ENCODE results near the gene MYO7A. TPM values are rescaled to one million over a fixed set of nuclear protein-coding genes. Genes with fewer than 3 reads are reported as not detected.

The MYO7A gene
- total and polyA plus RNA-seq, 2 donors (not counting 3 experiments of a cell fraction or from before 2014, with no cell fraction given) = 1.3 to 3.6 TPM

DNA sequence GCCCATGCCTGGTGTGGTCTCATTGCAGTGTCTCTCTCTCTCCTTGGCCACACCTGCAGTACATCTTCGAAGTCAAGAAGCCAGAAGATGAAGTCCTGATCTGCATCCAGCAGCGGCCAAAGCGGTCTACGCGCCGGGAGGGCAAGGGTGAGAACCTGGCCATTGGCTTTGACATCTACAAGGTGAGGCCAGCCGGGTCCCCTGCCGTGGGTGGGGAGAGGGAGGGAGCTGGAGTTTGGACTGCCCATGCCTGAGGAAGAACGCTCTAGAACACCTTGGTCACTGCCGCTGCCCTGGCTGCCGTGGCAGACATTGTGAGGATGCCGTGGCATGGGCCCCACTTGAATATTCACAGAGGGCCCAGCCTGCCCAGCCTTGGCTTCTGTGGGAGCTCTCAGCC is 9.1 kb upstream of the MYO7A start:
- TF ChIP-seq JUN (IDR thresholded peaks at IDR 0.05; ENCODE audit: borderline replicate concordance, insufficient read depth, insufficient read length, low read depth) = no peak
- TF ChIP-seq EZH2 (IDR thresholded peaks at IDR 0.05; ENCODE audit: borderline replicate concordance, low read depth, low read length, severe bottlenecking) = no peak
- no peak for TF ChIP-seq GATA2 (IDR thresholded peaks at IDR 0.05; ENCODE audit: insufficient read depth, insufficient read length, low read depth, low read length)
- no peak for TF ChIP-seq POLR2A (IDR thresholded peaks at IDR 0.05; ENCODE audit: low read depth, low read length)
- TF ChIP-seq, protein P1, sequence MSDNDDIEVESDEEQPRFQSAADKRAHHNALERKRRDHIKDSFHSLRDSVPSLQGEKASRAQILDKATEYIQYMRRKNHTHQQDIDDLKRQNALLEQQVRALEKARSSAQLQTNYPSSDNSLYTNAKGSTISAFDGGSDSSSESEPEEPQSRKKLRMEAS (IDR thresholded peaks at IDR 0.05; ENCODE audit: insufficient read depth, insufficient read length) = no peak
- TF ChIP-seq POLR2AphosphoS5 (IDR thresholded peaks at IDR 0.05; ENCODE audit: insufficient read depth, low read depth, low read length) = no peak
- no peak for TF ChIP-seq MYC (IDR thresholded peaks at IDR 0.05; ENCODE audit: low read depth, low read length)
- intact Hi-C loops (cut with micrococcal nuclease) (no loop called here), dilution Hi-C loops (cut with MboI; ENCODE audit: extremely low pct_ligation_motif_present, low sequenced_read_pairs) (no loop called here)
- POLR2A ChIA-PET = no interaction called here
- Histone ChIP-seq H2AFZ (ENCODE audit: low read depth, low read length) (no peak overlapping the region), H3K4me1 (ENCODE audit: control insufficient read depth, extremely low read depth, insufficient read depth, low read length) (no peaks in the 10 kb centered on the region), H3K9me1 (replicated peaks; ENCODE audit: control insufficient read depth, extremely low read depth, insufficient read depth, low read length) (no peaks in the 10 kb centered on the region), H3K9me3 (replicated peaks; ENCODE audit: control insufficient read depth, insufficient read depth, low read length) (no peaks in the 10 kb centered on the region), H3K27me3 (ENCODE audit: control insufficient read depth in 2 of 2, insufficient read depth in 2 of 2, low read length in 2 of 2) (no peaks in the 10 kb centered on the region), H4K20me1 (replicated peaks; ENCODE audit: control insufficient read depth, extremely low read depth, insufficient read depth, low read length) (no peaks in the 10 kb centered on the region), H3K9ac (replicated peaks; ENCODE audit: extremely low read depth, insufficient read depth, low read length) (no peak overlapping the region), H3K4me2 (ENCODE audit: insufficient read depth, low read length) (no peak overlapping the region), H3K27ac (ENCODE audit: insufficient read depth, low read depth, low read length) (no peak overlapping the region), H3K36me3 (ENCODE audit: control insufficient read depth in 2 of 2, extremely low read depth in 1 of 2, insufficient read depth in 2 of 2, low read length in 2 of 2) (peaks cover 0 to 7% of the 10 kb centered on the region in 2 experiments), H3K79me2 (ENCODE audit: control insufficient read depth, insufficient read depth, low read length) (no peaks in the 10 kb centered on the region), H3K4me3 (replicated peaks in 1 of 3; ENCODE audit: insufficient read depth in 1 of 3, low read depth in 1 of 3, low read length in 3 of 3) (no peak overlapping the region)
- DNase-seq (ENCODE audit: low read depth, low spot score) (no peak), FAIRE-seq (no peak)
- CTCF ChIA-PET = interaction anchor here (1.2 to 3.3 kb wide), 2 partner anchors 8 to 71 kb away, joined by 3 to 14 read pairs; no protein-coding TSS in a partner anchor
- BruUV-seq (replicated peaks) = no TSS peak

DNA sequence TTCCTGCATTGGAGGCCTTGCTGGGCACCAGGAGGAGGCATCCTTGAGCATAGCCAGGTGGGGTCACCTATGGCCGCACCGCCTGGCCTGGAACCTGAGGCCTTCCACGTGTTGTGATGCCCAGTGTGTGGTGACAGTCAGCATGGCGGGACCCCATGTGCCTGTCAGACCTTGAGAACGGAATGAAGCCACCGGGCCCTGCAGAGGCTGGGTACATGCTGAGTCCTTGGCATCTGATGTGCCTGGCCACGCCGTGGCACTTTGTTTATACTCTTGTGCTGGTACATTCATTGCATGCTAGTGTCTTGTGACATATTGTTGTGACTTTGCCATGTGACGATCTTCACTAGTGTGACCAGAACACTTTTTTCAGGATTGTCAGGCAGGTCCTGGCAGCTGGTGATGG is 8.5 kb upstream of the MYO7A start:
- Histone ChIP-seq H4K20me1 (replicated peaks; ENCODE audit: control insufficient read depth, extremely low read depth, insufficient read depth, low read length) (no peaks in the 10 kb centered on the region), H3K9ac (replicated peaks; ENCODE audit: extremely low read depth, insufficient read depth, low read length) (no peak overlapping the region), H3K27me3 (ENCODE audit: control insufficient read depth in 2 of 2, insufficient read depth in 2 of 2, low read length in 2 of 2) (no peaks in the 10 kb centered on the region), H3K36me3 (ENCODE audit: control insufficient read depth in 2 of 2, extremely low read depth in 1 of 2, insufficient read depth in 2 of 2, low read length in 2 of 2) (peaks cover 0 to 7% of the 10 kb centered on the region in 2 experiments), H3K27ac (ENCODE audit: insufficient read depth, low read depth, low read length) (no peak overlapping the region), H3K4me1 (ENCODE audit: control insufficient read depth, extremely low read depth, insufficient read depth, low read length) (no peaks in the 10 kb centered on the region), H3K9me3 (replicated peaks; ENCODE audit: control insufficient read depth, insufficient read depth, low read length) (no peaks in the 10 kb centered on the region), H2AFZ (ENCODE audit: low read depth, low read length) (no peak overlapping the region), H3K79me2 (ENCODE audit: control insufficient read depth, insufficient read depth, low read length) (no peaks in the 10 kb centered on the region), H3K4me2 (ENCODE audit: insufficient read depth, low read length) (no peak overlapping the region), H3K4me3 (replicated peaks in 1 of 3; ENCODE audit: insufficient read depth in 1 of 3, low read depth in 1 of 3, low read length in 3 of 3) (no peak overlapping the region), H3K9me1 (replicated peaks; ENCODE audit: control insufficient read depth, extremely low read depth, insufficient read depth, low read length) (no peaks in the 10 kb centered on the region)
- BruUV-seq (replicated peaks) = no TSS peak
- dilution Hi-C loops (cut with MboI; ENCODE audit: extremely low pct_ligation_motif_present, low sequenced_read_pairs) = no loop called here
- TF ChIP-seq MYC (IDR thresholded peaks at IDR 0.05; ENCODE audit: low read depth, low read length) (no peak), JUN (IDR thresholded peaks at IDR 0.05; ENCODE audit: borderline replicate concordance, insufficient read depth, insufficient read length, low read depth) (no peak), POLR2A (IDR thresholded peaks at IDR 0.05; ENCODE audit: low read depth, low read length) (no peak), GATA2 (IDR thresholded peaks at IDR 0.05; ENCODE audit: insufficient read depth, insufficient read length, low read depth, low read length) (no peak), EZH2 (IDR thresholded peaks at IDR 0.05; ENCODE audit: borderline replicate concordance, low read depth, low read length, severe bottlenecking) (no peak), FOS (IDR thresholded peaks at IDR 0.05; ENCODE audit: borderline replicate concordance, insufficient read depth, low read length) (no peak)
- TF ChIP-seq, protein P2, sequence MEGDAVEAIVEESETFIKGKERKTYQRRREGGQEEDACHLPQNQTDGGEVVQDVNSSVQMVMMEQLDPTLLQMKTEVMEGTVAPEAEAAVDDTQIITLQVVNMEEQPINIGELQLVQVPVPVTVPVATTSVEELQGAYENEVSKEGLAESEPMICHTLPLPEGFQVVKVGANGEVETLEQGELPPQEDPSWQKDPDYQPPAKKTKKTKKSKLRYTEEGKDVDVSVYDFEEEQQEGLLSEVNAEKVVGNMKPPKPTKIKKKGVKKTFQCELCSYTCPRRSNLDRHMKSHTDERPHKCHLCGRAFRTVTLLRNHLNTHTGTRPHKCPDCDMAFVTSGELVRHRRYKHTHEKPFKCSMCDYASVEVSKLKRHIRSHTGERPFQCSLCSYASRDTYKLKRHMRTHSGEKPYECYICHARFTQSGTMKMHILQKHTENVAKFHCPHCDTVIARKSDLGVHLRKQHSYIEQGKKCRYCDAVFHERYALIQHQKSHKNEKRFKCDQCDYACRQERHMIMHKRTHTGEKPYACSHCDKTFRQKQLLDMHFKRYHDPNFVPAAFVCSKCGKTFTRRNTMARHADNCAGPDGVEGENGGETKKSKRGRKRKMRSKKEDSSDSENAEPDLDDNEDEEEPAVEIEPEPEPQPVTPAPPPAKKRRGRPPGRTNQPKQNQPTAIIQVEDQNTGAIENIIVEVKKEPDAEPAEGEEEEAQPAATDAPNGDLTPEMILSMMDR (IDR thresholded peaks at IDR 0.05; ENCODE audit: extremely low read depth in 1 of 2, insufficient read depth in 1 of 2, low read depth in 1 of 2, low read length in 2 of 2) = no peak
- TF ChIP-seq, protein P1 (IDR thresholded peaks at IDR 0.05; ENCODE audit: insufficient read depth, insufficient read length) = no peak
- ChIA-PET POLR2A (no interaction called here), CTCF (interaction anchor here (1.2 to 3.3 kb wide), 2 partner anchors 7 to 72 kb away, joined by 3 to 14 read pairs; no protein-coding TSS in a partner anchor)
- DNase-seq (ENCODE audit: low read depth, low spot score) (no peak), FAIRE-seq (no peak)
- intact Hi-C loops (cut with micrococcal nuclease) = no loop called here

Measured in endothelial cell of umbilical vein (primary cell).